IPS-18c (cell line): Measurements from ENCODE around the gene ACOX1.

ENCODE experiments used
- H3K4me3 ChIP-seq: 2 replicates; pipeline ENCODE4 v1.7.0; 2013; ENCODE audit warnings: low read depth, mild to moderate bottlenecking, low read length, moderate library complexity; ENCODE audit not compliant: insufficient read depth
- H3K9me3 ChIP-seq: one replicate; pipeline ENCODE4 v1.6.1; 2013; ENCODE audit warnings: mild to moderate bottlenecking, low read length, moderate library complexity; ENCODE audit not compliant: control insufficient read depth, insufficient read depth

Gene ACOX1

GRCh38 chr17:75891605-75892555, 87.1 kb downstream of the ACOX1 start:
- H3K4me3 ChIP-seq = no peak overlapping the region

More at GRCh38 chr17:75891605-75892555, 87.1 kb downstream of the ACOX1 start:
- H3K9me3 ChIP-seq = no peaks in the 10 kb centered on the region
